GM15510 (cell line): Measurements from ENCODE around the gene PIKFYVE.

Experiments used
- POLR2A ChIP-seq: IDR thresholded peaks from 3 replicates; pipeline ENCODE4 v1.6.1; 2011; ENCODE audit warnings: borderline replicate concordance; ENCODE audit not compliant: insufficient read length; ENCODE audit errors: extremely low read depth

The PIKFYVE gene

GRCh38 chr2:208265801-208266552 lies at the start of gene PIKFYVE:
PIKFYVE (plus strand) TSS chr2:208266255; CDS start chr2:208271520, 5,265 bp downstream.
- peak; percentile 73 for TF ChIP-seq POLR2A

GRCh38 chr2:208222351-208222750 lies 43.7 kb upstream of the PIKFYVE start:
- TF ChIP-seq POLR2A = no peak

GRCh38 chr2:208224802-208225201 lies 41.3 kb upstream of the PIKFYVE start:
- no peak for TF ChIP-seq POLR2A

- no peak for TF ChIP-seq POLR2A
Observed at GRCh38 chr2:208227581-208228232, 38.3 kb upstream of the PIKFYVE start.

- TF ChIP-seq POLR2A = no peak
Observed at GRCh38 chr2:208228476-208228875, 37.6 kb upstream of the PIKFYVE start.

GRCh38 chr2:208234786-208235185 lies 31.3 kb upstream of the PIKFYVE start:
- no peak for TF ChIP-seq POLR2A

GRCh38 chr2:208235860-208236259 lies 30.2 kb upstream of the PIKFYVE start:
- TF ChIP-seq POLR2A = no peak

- no peak for TF ChIP-seq POLR2A
Observed at GRCh38 chr2:208239770-208240493, 26.1 kb upstream of the PIKFYVE start.

- no peak for TF ChIP-seq POLR2A
Observed at GRCh38 chr2:208240619-208241209, 25.3 kb upstream of the PIKFYVE start.

GRCh38 chr2:208244422-208244821 lies 21.6 kb upstream of the PIKFYVE start:
- no peak for TF ChIP-seq POLR2A

GRCh38 chr2:208245746-208246145 lies 20.3 kb upstream of the PIKFYVE start:
- no peak for TF ChIP-seq POLR2A

- TF ChIP-seq POLR2A = no peak
Observed at GRCh38 chr2:208248601-208249000, 17.5 kb upstream of the PIKFYVE start.

GRCh38 chr2:208249296-208249695 lies 16.8 kb upstream of the PIKFYVE start:
- TF ChIP-seq POLR2A = no peak

GRCh38 chr2:208250388-208250787 lies 15.7 kb upstream of the PIKFYVE start:
- TF ChIP-seq POLR2A = no peak

- TF ChIP-seq POLR2A = no peak
Observed at GRCh38 chr2:208251098-208251497, 15.0 kb upstream of the PIKFYVE start.
